Mononuclear cell (primary cell): ENCODE data around the gene PTPRK. TPM values are rescaled to one million over a fixed set of nuclear protein-coding genes. Genes with fewer than 3 reads are reported as not detected.
"Not testable (repeated sequence)": the region's sequence is repeated elsewhere in the genome, so short reads cannot be mapped to it uniquely, and the experiment has no call there.

ENCODE experiments used
- H3K27me3 ChIP-seq: 2 replicates; pipeline ENCODE4 v1.6.0; 2011; ENCODE audit warnings: low read length, control low read depth; ENCODE audit not compliant: insufficient read depth
- H3K4me1 ChIP-seq: 2 replicates; pipeline ENCODE4 v1.5.1; 2011; ENCODE audit warnings: mild to moderate bottlenecking, low read length, control low read depth; ENCODE audit not compliant: insufficient read depth
- H3K4me3 ChIP-seq: 2 replicates; pipeline ENCODE4 v1.5.1; 2011; ENCODE audit warnings: mild to moderate bottlenecking, low read length, moderate library complexity
- H3K9me3 ChIP-seq: 2 replicates; pipeline ENCODE4 v1.5.1; 2011; ENCODE audit warnings: low read depth, mild to moderate bottlenecking, control low read depth, low read length
- total RNA-seq: library from RNA; depleted of rRNA; stranded (reverse); fragments of >200 nt; gene quantifications from one replicate; pipeline ENCODE4 v1.2.3, GENCODE V29; 2012

The PTPRK gene
- total RNA-seq, 1 donor: 3.4 TPM

GRCh38 chr6:127945434-127946097 is 574.8 kb downstream of the PTPRK start:
- Histone ChIP-seq H3K27me3 (no peaks in the 10 kb centered on the region), H3K4me1 (peaks cover 4% of the 10 kb centered on the region), H3K9me3 (no peaks in the 10 kb centered on the region), H3K4me3 (no peak overlapping the region)

- no peak overlapping the region for H3K4me3 ChIP-seq
These were observed 579.2 kb downstream of the PTPRK start for GRCh38 chr6:127941228-127941627.

GRCh38 chr6:127939442-127940066 is 580.8 kb downstream of the PTPRK start:
- Histone ChIP-seq H3K4me3 (no peak overlapping the region), H3K9me3 (no peaks in the 10 kb centered on the region), H3K4me1 (peaks cover 3% of the 10 kb centered on the region), H3K27me3 (no peaks in the 10 kb centered on the region)

More at GRCh38 chr6:127941228-127941627, 579.2 kb downstream of the PTPRK start:
- Histone ChIP-seq H3K4me1 (peaks cover 3% of the 10 kb centered on the region), H3K9me3 (no peaks in the 10 kb centered on the region), H3K27me3 (no peaks in the 10 kb centered on the region)

- Histone ChIP-seq H3K4me1 (peaks cover 3% of the 10 kb centered on the region), H3K27me3 (no peaks in the 10 kb centered on the region), H3K9me3 (no peaks in the 10 kb centered on the region), H3K4me3 (no peak overlapping the region)
These were observed 581.7 kb downstream of the PTPRK start for GRCh38 chr6:127938701-127939100.

GRCh38 chr6:127937747-127938146 is 582.7 kb downstream of the PTPRK start:
- peaks cover 3% of the 10 kb centered on the region for H3K4me1 ChIP-seq
- H3K4me3 ChIP-seq: no peak overlapping the region
- peaks cover 2% of the 10 kb centered on the region for H3K9me3 ChIP-seq
- no peaks in the 10 kb centered on the region for H3K27me3 ChIP-seq

GRCh38 chr6:127937102-127937501 is 583.3 kb downstream of the PTPRK start:
- Histone ChIP-seq H3K4me3 (no peak overlapping the region), H3K27me3 (no peaks in the 10 kb centered on the region), H3K4me1 (peaks cover 3% of the 10 kb centered on the region), H3K9me3 (peaks cover 5% of the 10 kb centered on the region)

- peaks cover 3% of the 10 kb centered on the region for H3K4me1 ChIP-seq
- peaks cover 5% of the 10 kb centered on the region for H3K9me3 ChIP-seq
- no peak overlapping the region for H3K4me3 ChIP-seq
- H3K27me3 ChIP-seq: no peaks in the 10 kb centered on the region
These were observed 585.4 kb downstream of the PTPRK start for GRCh38 chr6:127934956-127935355.

GRCh38 chr6:127933852-127934840 is 586.3 kb downstream of the PTPRK start:
- H3K4me3 ChIP-seq: no peak overlapping the region
- peaks cover 3% of the 10 kb centered on the region for H3K4me1 ChIP-seq
- no peaks in the 10 kb centered on the region for H3K27me3 ChIP-seq
- peaks cover 5% of the 10 kb centered on the region for H3K9me3 ChIP-seq

GRCh38 chr6:127933137-127933536 is 587.3 kb downstream of the PTPRK start:
- Histone ChIP-seq H3K9me3 (peaks cover 5% of the 10 kb centered on the region), H3K4me1 (peaks cover 3% of the 10 kb centered on the region), H3K4me3 (no peak overlapping the region), H3K27me3 (no peaks in the 10 kb centered on the region)

- peaks cover 5% of the 10 kb centered on the region for H3K9me3 ChIP-seq
- no peaks in the 10 kb centered on the region for H3K27me3 ChIP-seq
- no peaks in the 10 kb centered on the region for H3K4me1 ChIP-seq
- no peak overlapping the region for H3K4me3 ChIP-seq
These were observed 587.7 kb downstream of the PTPRK start for GRCh38 chr6:127932708-127933107.

- H3K9me3 ChIP-seq, H3K4me3 ChIP-seq, H3K4me1 ChIP-seq, H3K27me3 ChIP-seq: not testable (repeated sequence)
These were observed 594.0 kb downstream of the PTPRK start for GRCh38 chr6:127926441-127926840.

GRCh38 chr6:127924440-127924839 is 596.0 kb downstream of the PTPRK start:
- Histone ChIP-seq H3K9me3 (no peaks in the 10 kb centered on the region), H3K4me3 (no peak overlapping the region), H3K4me1 (peaks cover 3% of the 10 kb centered on the region), H3K27me3 (no peaks in the 10 kb centered on the region)

GRCh38 chr6:127924031-127924430 is 596.4 kb downstream of the PTPRK start:
- no peaks in the 10 kb centered on the region for H3K27me3 ChIP-seq
- H3K4me3 ChIP-seq: no peak overlapping the region
- peaks cover 5% of the 10 kb centered on the region for H3K4me1 ChIP-seq
- no peaks in the 10 kb centered on the region for H3K9me3 ChIP-seq

- H3K4me3 ChIP-seq: no peak overlapping the region
- no peaks in the 10 kb centered on the region for H3K27me3 ChIP-seq
- H3K9me3 ChIP-seq: no peaks in the 10 kb centered on the region
- peaks cover 7% of the 10 kb centered on the region for H3K4me1 ChIP-seq
These were observed 597.3 kb downstream of the PTPRK start for GRCh38 chr6:127923135-127923534.

GRCh38 chr6:127921982-127922381 is 598.4 kb downstream of the PTPRK start:
- H3K4me3 ChIP-seq: no peak overlapping the region
- no peaks in the 10 kb centered on the region for H3K27me3 ChIP-seq
- peaks cover 7% of the 10 kb centered on the region for H3K4me1 ChIP-seq
- no peaks in the 10 kb centered on the region for H3K9me3 ChIP-seq
